ENCODE data around the gene CABS1. TPM values are rescaled to one million over a fixed set of nuclear protein-coding genes. Genes with fewer than 3 reads are reported as not detected.

Gene CABS1
- polyA plus RNA-seq, 1 of the 3 experiments (the other 2 are of a cell fraction): not detected

- Histone ChIP-seq H2AFZ (ENCODE audit: low read depth) (no peak overlapping the region), H3K27me3 (ENCODE audit: insufficient read depth) (no peaks in the 10 kb centered on the region), H3K9me3 (no peaks in the 10 kb centered on the region), H3K4me3 (ENCODE audit: low read depth in 2 of 2, low read length in 1 of 2) (no peak overlapping the region), H3K79me2 (ENCODE audit: insufficient read depth) (no peaks in the 10 kb centered on the region), H3K36me3 (replicated peaks in 1 of 2; ENCODE audit: control insufficient read depth in 1 of 2, insufficient read depth in 2 of 2, low read length in 1 of 2) (no peaks in the 10 kb centered on the region), H3K4me2 (no peak overlapping the region), H3K9me2 (no peaks in the 10 kb centered on the region), H3K9ac (no peak overlapping the region), H3K4me1 (ENCODE audit: control insufficient read depth in 1 of 2, insufficient read depth in 2 of 2, low read depth in 1 of 2, low read length in 1 of 2) (no peaks in the 10 kb centered on the region), H4K20me1 (ENCODE audit: insufficient read depth) (no peaks in the 10 kb centered on the region), H3F3A (replicated peaks; ENCODE audit: insufficient read depth) (no peaks in the 10 kb centered on the region), H3K27ac (ENCODE audit: low read depth in 2 of 2, low read length in 1 of 2) (no peak overlapping the region)
- TF ChIP-seq NRF1 (IDR thresholded peaks at IDR 0.05; ENCODE audit: low read depth, low read length) (no peak), POLR2AphosphoS5 (IDR thresholded peaks at IDR 0.05; ENCODE audit: low read depth, low read length) (no peak), MXI1 (IDR thresholded peaks at IDR 0.05; ENCODE audit: low read depth, low read length) (no peak), NFIC (IDR thresholded peaks at IDR 0.05; ENCODE audit: borderline replicate concordance) (no peak), RFX5 (IDR thresholded peaks at IDR 0.05; ENCODE audit: low read length) (no peak), MEF2A (IDR thresholded peaks at IDR 0.05; ENCODE audit: borderline replicate concordance, low read depth) (no peak), EZH2phosphoT487 (IDR thresholded peaks at IDR 0.05; ENCODE audit: borderline replicate concordance, low read depth) (no peak), FOXJ3 (CRISPR knock-in tag; IDR thresholded peaks at IDR 0.05) (no peak), GATA2 (CRISPR knock-in tag; IDR thresholded peaks at IDR 0.05) (no peak), MAX (IDR thresholded peaks at IDR 0.05; ENCODE audit: low read depth) (no peak), RXRA (IDR thresholded peaks at IDR 0.05; ENCODE audit: borderline replicate concordance, low read depth) (no peak)
- TF ChIP-seq, protein P1, sequence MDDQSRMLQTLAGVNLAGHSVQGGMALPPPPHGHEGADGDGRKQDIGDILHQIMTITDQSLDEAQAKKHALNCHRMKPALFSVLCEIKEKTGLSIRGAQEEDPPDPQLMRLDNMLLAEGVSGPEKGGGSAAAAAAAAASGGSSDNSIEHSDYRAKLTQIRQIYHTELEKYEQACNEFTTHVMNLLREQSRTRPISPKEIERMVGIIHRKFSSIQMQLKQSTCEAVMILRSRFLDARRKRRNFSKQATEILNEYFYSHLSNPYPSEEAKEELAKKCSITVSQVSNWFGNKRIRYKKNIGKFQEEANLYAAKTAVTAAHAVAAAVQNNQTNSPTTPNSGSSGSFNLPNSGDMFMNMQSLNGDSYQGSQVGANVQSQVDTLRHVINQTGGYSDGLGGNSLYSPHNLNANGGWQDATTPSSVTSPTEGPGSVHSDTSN (IDR thresholded peaks at IDR 0.05): no peak
- POLR2A ChIA-PET: no interaction called here
- DNase-seq: no peak
- CTCF ChIA-PET: no interaction called here
- WGBS (ENCODE audit: low lambda C conversion rate): 3% methylated on average over 4 of the region's 4 CpGs
Measured at GRCh38 chr4:70371987-70372386, 37.2 kb downstream of the CABS1 start.

DNA sequence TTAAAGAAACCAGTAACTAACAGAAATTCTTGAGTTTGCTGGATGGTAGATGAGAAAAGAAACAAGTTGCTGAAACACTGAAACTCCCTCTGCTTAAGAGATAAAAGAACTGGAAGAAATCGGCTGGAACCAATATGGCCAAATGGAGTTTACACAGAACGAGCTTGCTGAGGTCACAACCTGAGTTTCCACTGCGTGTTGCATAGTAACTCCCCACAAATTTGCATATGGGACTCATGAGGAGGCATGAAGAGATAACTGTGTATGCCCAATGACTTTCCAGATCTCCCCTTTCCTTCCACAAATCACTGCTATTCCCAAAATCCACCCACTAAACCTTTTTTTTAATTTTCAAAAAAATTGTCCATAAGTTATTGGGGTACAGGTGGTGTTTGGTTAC lies 38.0 kb downstream of the CABS1 start:
- Histone ChIP-seq H3K27ac (ENCODE audit: low read depth in 2 of 2, low read length in 1 of 2) (no peak overlapping the region), H3K4me2 (no peak overlapping the region), H3K27me3 (ENCODE audit: insufficient read depth) (no peaks in the 10 kb centered on the region), H4K20me1 (ENCODE audit: insufficient read depth) (no peaks in the 10 kb centered on the region), H3K79me2 (ENCODE audit: insufficient read depth) (no peaks in the 10 kb centered on the region), H3F3A (replicated peaks; ENCODE audit: insufficient read depth) (no peaks in the 10 kb centered on the region), H3K9me3 (no peaks in the 10 kb centered on the region), H3K9ac (no peak overlapping the region), H3K9me2 (no peaks in the 10 kb centered on the region), H2AFZ (ENCODE audit: low read depth) (no peak overlapping the region), H3K4me1 (ENCODE audit: control insufficient read depth in 1 of 2, insufficient read depth in 2 of 2, low read depth in 1 of 2, low read length in 1 of 2) (no peaks in the 10 kb centered on the region), H3K4me3 (ENCODE audit: low read depth in 2 of 2, low read length in 1 of 2) (no peak overlapping the region), H3K36me3 (replicated peaks in 1 of 2; ENCODE audit: control insufficient read depth in 1 of 2, insufficient read depth in 2 of 2, low read length in 1 of 2) (no peaks in the 10 kb centered on the region)
- no peak for DNase-seq
- ChIA-PET POLR2A (no interaction called here), CTCF (no interaction called here)
- WGBS (ENCODE audit: low lambda C conversion rate): 7% methylated on average over 3 of the region's 3 CpGs
- no peak for TF ChIP-seq SMC3 (IDR thresholded peaks at IDR 0.05; ENCODE audit: low read depth, low read length)
- no peak for TF ChIP-seq MAX (IDR thresholded peaks at IDR 0.05; ENCODE audit: low read depth)
- no peak for TF ChIP-seq TAF1 (IDR thresholded peaks at IDR 0.05; ENCODE audit: borderline replicate concordance, low read depth, low read length)
- no peak for TF ChIP-seq YY1 (IDR thresholded peaks at IDR 0.05; ENCODE audit: low read depth)
